Heart left ventricle (tissue), 13 donors: Measurements from ENCODE around the gene LAMB1.

Experiments used
- CTCF ChIP-seq, 12 donors: fragments of 200-600 bp; sonication (generic) in 4 of 12; IDR thresholded peaks; one replicate each; pipeline versions ENCODE4 v1.5.0 to v1.8.0; 2018 to 2022; ENCODE audit warnings: antibody characterized with exemption in 12 of 12, mild to moderate bottlenecking in 5 of 12
- POLR2A ChIP-seq, 2 donors: fragments of 450-650 bp; IDR thresholded peaks; one replicate each; pipeline ENCODE4 v1.6.1; 2017; ENCODE audit warnings: antibody characterized with exemption in 2 of 2, mild to moderate bottlenecking in 2 of 2, moderate library complexity in 2 of 2
- donor health status: ischemic (EF 13 %, LVEDD 7.1; RV severe dilation, severe dysfunction).
- donor health status: DM: no; HTN: yes; CAD: no.
- donor health status: DM: no; HTN: no; CAD: no.
- donor health status: ischemic (EF 25% LVEDD 6.9; RV normal size, moderate dysfunction).
- donor health status: ischemic (EF 25% LVEDD 5.7; RV mildly dilated, moderate dysfunction).
- donor health status: ischemic (EF 35%, LVEDD 5.7; RV mildly dilated, moderate dysfunction).
- donor health status: nonischemic (EF 11% LVEDD 7.7; RV severe dilation, severe dysfunction).
- donor health status: DM: yes; HTN: yes; CAD: no.
- donor health status: PGD.
- donor health status: ischemic (EF 29% LVEDD 5.4; RV normal size, mild dysfunction).
- donor health status: nonischemic (EF 23%, LVEDD 6.1; RV moderate dilation, normal function).

GRCh38 chr7:107980671-107981190 lies 22.2 kb downstream of the LAMB1 start:
- no peak for TF ChIP-seq CTCF (IDR thresholded peaks at IDR 0.05)
- TF ChIP-seq POLR2A (IDR thresholded peaks at IDR 0.05) = no peak
